HEK293 (cell line): ENCODE measurements around the gene ZNF334.

Source experiments
- CTCF ChIA-PET: fragments of 350-600 bp; formaldehyde crosslinking; extraction: SDS; loops from one replicate; lab custom pipeline; 2021; ENCODE audit warnings: antibody characterized with exemption; lab: Yijun Ruan, JAX
- POLR2A ChIA-PET: fragments of 300-600 bp; formaldehyde crosslinking; extraction: SDS; loops from one replicate; lab custom pipeline; 2020; ENCODE audit warnings: antibody characterized with exemption, inconsistent platforms; lab: Yijun Ruan, JAX
- H3K27ac ChIP-seq: fragments of 200-500 bp; sonication (Bioruptor generic); 2 replicates; pipeline ENCODE4 v1.5.1; 2014; ENCODE audit warnings: low read depth, low read length, control low read depth, inconsistent platforms; ENCODE audit errors: extremely low read depth
- H3K36me3 ChIP-seq, 2 experiments: fragments of 200-500 bp in 1 of 2; sonication (Bioruptor generic) in 1 of 2; 1 replicate in 1 of 2; 2 replicates in 1 of 2; pipeline ENCODE4 v1.5.1; 2014 to 2017; ENCODE audit warnings: inconsistent platforms in 2 of 2, low read length in 2 of 2; ENCODE audit not compliant: control insufficient read depth in 2 of 2, insufficient read depth in 1 of 2
- H3K4me1 ChIP-seq: fragments of 200-500 bp; sonication (Bioruptor generic); 2 replicates; pipeline ENCODE4 v1.5.1; 2014; ENCODE audit warnings: mild to moderate bottlenecking, low read length, inconsistent platforms; ENCODE audit not compliant: control insufficient read depth, insufficient read depth
- H3K4me3 ChIP-seq: 2 replicates; pipeline ENCODE4 v1.5.1; 2011; ENCODE audit warnings: low read depth, mild to moderate bottlenecking, control low read depth, low read length, moderate library complexity
- H3K9me3 ChIP-seq: fragments of 200-500 bp; sonication (Bioruptor generic); 2 replicates; pipeline ENCODE4 v1.5.1; 2014; ENCODE audit warnings: low read depth, low read length, inconsistent platforms; ENCODE audit not compliant: control insufficient read depth, insufficient read depth
- GFI1B ChIP-seq: fragments of 450-650 bp; formaldehyde crosslinking; IDR thresholded peaks from 2 replicates; pipeline ENCODE4 v1.5.1; 2016; ENCODE audit warnings: missing biosample characterization, missing genetic modification characterization
- MYNN ChIP-seq: fragments of 450-650 bp; formaldehyde crosslinking; IDR thresholded peaks from 2 replicates; pipeline ENCODE4 v1.5.1; 2016; ENCODE audit warnings: missing biosample characterization, missing genetic modification characterization, borderline replicate concordance
- SP7 ChIP-seq: fragments of 450-650 bp; formaldehyde crosslinking; IDR thresholded peaks from 2 replicates; pipeline ENCODE4 v1.5.1; 2016; ENCODE audit warnings: missing biosample characterization, missing genetic modification characterization
- YY2 ChIP-seq: fragments of 450-650 bp; formaldehyde crosslinking; IDR thresholded peaks from 2 replicates; pipeline ENCODE4 v1.5.1; 2016; ENCODE audit warnings: missing biosample characterization, missing genetic modification characterization
- ZBTB20 ChIP-seq: fragments of 450-650 bp; formaldehyde crosslinking; IDR thresholded peaks from 2 replicates; pipeline ENCODE4 v1.5.1; 2016; ENCODE audit warnings: missing biosample characterization, missing genetic modification characterization
- ZNF184 ChIP-seq: fragments of 450-650 bp; IDR thresholded peaks from 2 replicates; pipeline ENCODE4 v1.5.1; 2018; ENCODE audit warnings: missing biosample characterization, mild to moderate bottlenecking, missing genetic modification characterization
- ZNF292 ChIP-seq: fragments of 450-650 bp; formaldehyde crosslinking; IDR thresholded peaks from 2 replicates; pipeline ENCODE4 v1.5.1; 2016; ENCODE audit warnings: low read depth, missing biosample characterization, missing genetic modification characterization, borderline replicate concordance
- ZNF514 ChIP-seq: fragments of 450-650 bp; formaldehyde crosslinking; IDR thresholded peaks from 2 replicates; pipeline ENCODE4 v1.5.1; 2016; ENCODE audit warnings: missing biosample characterization, missing genetic modification characterization
- ZNF548 ChIP-seq: fragments of 450-650 bp; formaldehyde crosslinking; IDR thresholded peaks from 2 replicates; pipeline ENCODE4 v1.5.1; 2016; ENCODE audit warnings: missing biosample characterization, missing genetic modification characterization
- ZNF624 ChIP-seq: fragments of 450-650 bp; formaldehyde crosslinking; IDR thresholded peaks from 2 replicates; pipeline ENCODE4 v1.5.1; 2017; ENCODE audit warnings: missing biosample characterization, missing genetic modification characterization
- ZNF626 ChIP-seq: fragments of 450-650 bp; sonication (Bioruptor Pico); formaldehyde crosslinking; IDR thresholded peaks from 2 replicates; pipeline ENCODE4 v1.5.1; 2018; ENCODE audit warnings: missing biosample characterization, missing genetic modification characterization, inconsistent platforms
- ZNF670 ChIP-seq: fragments of 450-650 bp; formaldehyde crosslinking; IDR thresholded peaks from 2 replicates; pipeline ENCODE4 v1.5.1; 2016; ENCODE audit warnings: missing biosample characterization, missing genetic modification characterization, low read depth
- ZNF701 ChIP-seq: fragments of 450-650 bp; formaldehyde crosslinking; IDR thresholded peaks from 2 replicates; pipeline ENCODE4 v1.5.1; 2016; ENCODE audit warnings: missing biosample characterization, missing genetic modification characterization
- ZNF776 ChIP-seq: fragments of 450-650 bp; formaldehyde crosslinking; IDR thresholded peaks from 2 replicates; pipeline ENCODE4 v1.5.0; 2017; ENCODE audit warnings: missing biosample characterization, missing genetic modification characterization, borderline replicate concordance
- TF ChIP-seq, protein P1 (sequence below): fragments of 450-650 bp; formaldehyde crosslinking; IDR thresholded peaks from 2 replicates; pipeline ENCODE4 v1.5.1; 2016; ENCODE audit warnings: missing biosample characterization, missing genetic modification characterization
- TF ChIP-seq, protein P2 (sequence below): fragments of 450-650 bp; formaldehyde crosslinking; IDR thresholded peaks from 2 replicates; pipeline ENCODE4 v1.5.1; 2016; ENCODE audit warnings: missing biosample characterization, missing genetic modification characterization
- TF ChIP-seq, protein P3 (sequence below): fragments of 450-650 bp; formaldehyde crosslinking; IDR thresholded peaks from 2 replicates; pipeline ENCODE4 v1.5.1; 2016; ENCODE audit warnings: missing biosample characterization, missing genetic modification characterization
- TF ChIP-seq, protein P4 (sequence below): fragments of 450-650 bp; formaldehyde crosslinking; IDR thresholded peaks from 2 replicates; pipeline ENCODE4 v1.5.1; 2016; ENCODE audit warnings: missing biosample characterization, missing genetic modification characterization

The ZNF334 gene

DNA sequence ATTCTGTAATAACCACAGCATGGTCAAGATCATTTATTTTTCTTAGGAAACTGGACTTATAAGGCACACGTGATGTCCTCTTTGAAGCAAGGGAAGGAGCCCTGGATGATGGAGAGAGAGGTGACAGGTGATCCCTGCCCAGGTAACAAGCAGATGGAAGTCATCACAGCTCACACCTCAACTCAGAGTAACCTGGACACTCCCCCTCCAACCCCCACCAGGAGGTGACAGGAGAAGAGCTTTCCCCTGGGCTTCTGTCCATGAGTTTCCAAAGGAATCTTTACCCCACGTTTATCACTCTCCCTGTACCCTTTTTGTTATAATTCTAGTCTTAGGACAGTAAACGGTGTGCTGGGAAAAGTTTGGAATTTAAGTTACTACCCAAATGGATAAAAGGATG is 28.4 kb downstream of the ZNF334 start (continued):
- TF ChIP-seq ZNF701 (tag by site-specific recombination) (no peak), SP7 (tag by site-specific recombination) (no peak), ZNF184 (tag by site-specific recombination) (no peak), ZBTB20 (no peak), ZNF548 (no peak)
- TF ChIP-seq, all 188 proteins: peak for 0

DNA sequence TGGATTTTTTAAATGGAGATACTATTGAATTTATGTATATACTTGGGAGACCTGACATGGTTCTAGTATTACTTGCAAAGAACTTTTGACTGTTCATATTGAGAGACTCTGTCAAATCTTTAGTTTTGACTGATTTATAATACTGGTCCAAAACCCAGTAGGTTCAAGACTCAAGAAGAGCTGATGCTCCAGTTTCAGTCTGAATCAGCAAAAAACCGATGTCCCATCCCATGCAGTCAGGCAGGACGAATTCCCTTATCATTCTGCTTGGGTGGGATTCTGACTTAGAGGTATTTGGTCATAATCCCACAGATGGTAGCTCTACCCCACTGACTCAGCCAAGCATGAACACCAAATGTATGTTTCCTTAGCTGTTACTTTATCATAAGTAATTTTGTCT is 29.5 kb downstream of the ZNF334 start:
- no peak for TF ChIP-seq ZNF776 (tag by site-specific recombination)
- TF ChIP-seq, protein P1, sequence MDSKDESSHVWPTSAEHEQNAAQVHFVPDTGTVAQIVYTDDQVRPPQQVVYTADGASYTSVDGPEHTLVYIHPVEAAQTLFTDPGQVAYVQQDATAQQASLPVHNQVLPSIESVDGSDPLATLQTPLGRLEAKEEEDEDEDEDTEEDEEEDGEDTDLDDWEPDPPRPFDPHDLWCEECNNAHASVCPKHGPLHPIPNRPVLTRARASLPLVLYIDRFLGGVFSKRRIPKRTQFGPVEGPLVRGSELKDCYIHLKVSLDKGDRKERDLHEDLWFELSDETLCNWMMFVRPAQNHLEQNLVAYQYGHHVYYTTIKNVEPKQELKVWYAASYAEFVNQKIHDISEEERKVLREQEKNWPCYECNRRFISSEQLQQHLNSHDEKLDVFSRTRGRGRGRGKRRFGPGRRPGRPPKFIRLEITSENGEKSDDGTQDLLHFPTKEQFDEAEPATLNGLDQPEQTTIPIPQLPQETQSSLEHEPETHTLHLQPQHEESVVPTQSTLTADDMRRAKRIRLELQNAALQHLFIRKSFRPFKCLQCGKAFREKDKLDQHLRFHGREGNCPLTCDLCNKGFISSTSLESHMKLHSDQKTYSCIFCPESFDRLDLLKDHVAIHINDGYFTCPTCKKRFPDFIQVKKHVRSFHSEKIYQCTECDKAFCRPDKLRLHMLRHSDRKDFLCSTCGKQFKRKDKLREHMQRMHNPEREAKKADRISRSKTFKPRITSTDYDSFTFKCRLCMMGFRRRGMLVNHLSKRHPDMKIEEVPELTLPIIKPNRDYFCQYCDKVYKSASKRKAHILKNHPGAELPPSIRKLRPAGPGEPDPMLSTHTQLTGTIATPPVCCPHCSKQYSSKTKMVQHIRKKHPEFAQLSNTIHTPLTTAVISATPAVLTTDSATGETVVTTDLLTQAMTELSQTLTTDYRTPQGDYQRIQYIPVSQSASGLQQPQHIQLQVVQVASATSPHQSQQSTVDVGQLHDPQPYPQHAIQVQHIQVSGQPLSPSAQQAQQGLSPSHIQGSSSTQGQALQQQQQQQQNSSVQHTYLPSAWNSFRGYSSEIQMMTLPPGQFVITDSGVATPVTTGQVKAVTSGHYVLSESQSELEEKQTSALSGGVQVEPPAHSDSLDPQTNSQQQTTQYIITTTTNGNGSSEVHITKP (tag by site-specific recombination): no peak
- TF ChIP-seq ZNF292 (tag by site-specific recombination): no peak
- Histone ChIP-seq H3K36me3 (no peaks in the 10 kb centered on the region), H3K9me3 (no peaks in the 10 kb centered on the region), H3K27ac (no peak overlapping the region), H3K4me3 (no peak overlapping the region), H3K4me1 (no peaks in the 10 kb centered on the region)
- ChIA-PET POLR2A (no interaction called here), CTCF (interaction anchor here (0.5 to 1.0 kb wide), 2 partner anchors 177 to 1736 kb away, joined by 3 read pairs; no protein-coding TSS in a partner anchor)

DNA sequence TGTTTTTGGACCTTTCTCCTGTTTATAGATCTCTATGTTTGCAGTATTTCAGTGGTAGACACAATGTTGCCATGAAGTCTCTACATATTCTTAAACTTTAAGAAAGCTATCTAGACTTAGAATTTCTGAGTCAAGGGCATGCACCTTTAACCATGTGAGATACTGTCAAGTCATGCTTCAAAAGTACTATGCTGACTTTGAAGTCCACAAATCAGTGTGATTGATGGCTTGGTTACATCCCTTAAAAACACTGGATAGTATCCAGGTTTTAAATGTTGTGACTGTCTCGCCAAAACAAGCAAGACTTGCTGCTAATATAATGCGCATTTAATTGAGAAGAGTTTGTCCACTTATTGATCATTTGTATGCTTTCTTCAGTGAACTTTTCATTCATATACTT is 30.5 kb downstream of the ZNF334 start:
- ChIA-PET POLR2A (no interaction called here), CTCF (interaction anchor here (0.6 kb wide), 1 partner anchor 77 kb away, joined by 3 read pairs; no protein-coding TSS in a partner anchor)
- TF ChIP-seq, protein P2, sequence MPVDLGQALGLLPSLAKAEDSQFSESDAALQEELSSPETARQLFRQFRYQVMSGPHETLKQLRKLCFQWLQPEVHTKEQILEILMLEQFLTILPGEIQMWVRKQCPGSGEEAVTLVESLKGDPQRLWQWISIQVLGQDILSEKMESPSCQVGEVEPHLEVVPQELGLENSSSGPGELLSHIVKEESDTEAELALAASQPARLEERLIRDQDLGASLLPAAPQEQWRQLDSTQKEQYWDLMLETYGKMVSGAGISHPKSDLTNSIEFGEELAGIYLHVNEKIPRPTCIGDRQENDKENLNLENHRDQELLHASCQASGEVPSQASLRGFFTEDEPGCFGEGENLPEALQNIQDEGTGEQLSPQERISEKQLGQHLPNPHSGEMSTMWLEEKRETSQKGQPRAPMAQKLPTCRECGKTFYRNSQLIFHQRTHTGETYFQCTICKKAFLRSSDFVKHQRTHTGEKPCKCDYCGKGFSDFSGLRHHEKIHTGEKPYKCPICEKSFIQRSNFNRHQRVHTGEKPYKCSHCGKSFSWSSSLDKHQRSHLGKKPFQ (tag by site-specific recombination): no peak
- TF ChIP-seq MYNN (tag by site-specific recombination) (no peak), GFI1B (no peak), ZNF670 (tag by site-specific recombination) (no peak), ZNF626 (no peak), ZNF624 (tag by site-specific recombination) (no peak), ZNF514 (no peak), YY2 (no peak)
- TF ChIP-seq, protein P3, sequence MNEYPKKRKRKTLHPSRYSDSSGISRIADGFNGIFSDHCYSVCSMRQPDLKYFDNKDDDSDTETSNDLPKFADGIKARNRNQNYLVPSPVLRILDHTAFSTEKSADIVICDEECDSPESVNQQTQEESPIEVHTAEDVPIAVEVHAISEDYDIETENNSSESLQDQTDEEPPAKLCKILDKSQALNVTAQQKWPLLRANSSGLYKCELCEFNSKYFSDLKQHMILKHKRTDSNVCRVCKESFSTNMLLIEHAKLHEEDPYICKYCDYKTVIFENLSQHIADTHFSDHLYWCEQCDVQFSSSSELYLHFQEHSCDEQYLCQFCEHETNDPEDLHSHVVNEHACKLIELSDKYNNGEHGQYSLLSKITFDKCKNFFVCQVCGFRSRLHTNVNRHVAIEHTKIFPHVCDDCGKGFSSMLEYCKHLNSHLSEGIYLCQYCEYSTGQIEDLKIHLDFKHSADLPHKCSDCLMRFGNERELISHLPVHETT (tag by site-specific recombination): no peak
- TF ChIP-seq, protein P4, sequence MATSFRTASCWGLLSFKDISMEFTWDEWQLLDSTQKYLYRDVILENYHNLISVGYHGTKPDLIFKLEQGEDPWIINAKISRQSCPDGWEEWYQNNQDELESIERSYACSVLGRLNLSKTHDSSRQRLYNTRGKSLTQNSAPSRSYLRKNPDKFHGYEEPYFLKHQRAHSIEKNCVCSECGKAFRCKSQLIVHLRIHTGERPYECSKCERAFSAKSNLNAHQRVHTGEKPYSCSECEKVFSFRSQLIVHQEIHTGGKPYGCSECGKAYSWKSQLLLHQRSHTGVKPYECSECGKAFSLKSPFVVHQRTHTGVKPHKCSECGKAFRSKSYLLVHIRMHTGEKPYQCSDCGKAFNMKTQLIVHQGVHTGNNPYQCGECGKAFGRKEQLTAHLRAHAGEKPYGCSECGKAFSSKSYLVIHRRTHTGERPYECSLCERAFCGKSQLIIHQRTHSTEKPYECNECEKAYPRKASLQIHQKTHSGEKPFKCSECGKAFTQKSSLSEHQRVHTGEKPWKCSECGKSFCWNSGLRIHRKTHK: no peak
- Histone ChIP-seq H3K36me3 (no peaks in the 10 kb centered on the region), H3K9me3 (no peaks in the 10 kb centered on the region), H3K4me3 (no peak overlapping the region), H3K27ac (no peak overlapping the region), H3K4me1 (no peaks in the 10 kb centered on the region)
